DMS153 treated with DMSO at 0.1 percent for 48 hours (cell line): ENCODE data around the gene TRIM69.
"Not testable (repeated sequence)": the region's sequence is repeated elsewhere in the genome, so short reads cannot be mapped to it uniquely, and the experiment has no call there.

Source experiments
- DNase-seq: peaks from one replicate; lab custom pipeline; 2025; ENCODE audit not compliant: unreplicated experiment; lab: John Stamatoyannopoulos, UW

The TRIM69 gene

DNA sequence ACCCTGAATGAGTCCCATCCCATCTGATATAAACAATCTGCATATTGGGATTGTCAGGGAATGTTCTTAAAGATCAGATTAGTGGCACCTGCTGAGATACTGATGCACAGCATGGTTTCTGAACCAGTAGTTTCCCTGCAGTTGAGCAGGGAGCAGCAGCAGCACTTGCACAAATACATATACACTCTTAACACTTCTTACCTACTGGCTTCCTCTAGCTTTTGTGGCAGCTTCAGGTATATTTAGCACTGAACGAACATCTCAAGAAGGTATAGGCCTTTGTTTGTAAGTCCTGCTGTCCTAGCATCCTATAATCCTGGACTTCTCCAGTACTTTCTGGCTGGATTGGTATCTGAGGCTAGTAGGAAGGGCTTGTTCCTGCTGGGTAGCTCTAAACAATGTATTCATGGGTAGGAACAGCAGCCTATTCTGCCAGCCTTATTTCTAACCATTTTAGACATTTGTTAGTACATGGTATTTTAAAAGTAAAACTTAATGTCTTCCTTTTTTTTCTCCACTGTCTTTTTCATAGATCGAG is 20.5 kb upstream of the TRIM69 start:
- DNase-seq, result no peak

- no peak for DNase-seq
Observed at GRCh38 chr15:44716983-44717602, 19.2 kb upstream of the TRIM69 start.

DNA sequence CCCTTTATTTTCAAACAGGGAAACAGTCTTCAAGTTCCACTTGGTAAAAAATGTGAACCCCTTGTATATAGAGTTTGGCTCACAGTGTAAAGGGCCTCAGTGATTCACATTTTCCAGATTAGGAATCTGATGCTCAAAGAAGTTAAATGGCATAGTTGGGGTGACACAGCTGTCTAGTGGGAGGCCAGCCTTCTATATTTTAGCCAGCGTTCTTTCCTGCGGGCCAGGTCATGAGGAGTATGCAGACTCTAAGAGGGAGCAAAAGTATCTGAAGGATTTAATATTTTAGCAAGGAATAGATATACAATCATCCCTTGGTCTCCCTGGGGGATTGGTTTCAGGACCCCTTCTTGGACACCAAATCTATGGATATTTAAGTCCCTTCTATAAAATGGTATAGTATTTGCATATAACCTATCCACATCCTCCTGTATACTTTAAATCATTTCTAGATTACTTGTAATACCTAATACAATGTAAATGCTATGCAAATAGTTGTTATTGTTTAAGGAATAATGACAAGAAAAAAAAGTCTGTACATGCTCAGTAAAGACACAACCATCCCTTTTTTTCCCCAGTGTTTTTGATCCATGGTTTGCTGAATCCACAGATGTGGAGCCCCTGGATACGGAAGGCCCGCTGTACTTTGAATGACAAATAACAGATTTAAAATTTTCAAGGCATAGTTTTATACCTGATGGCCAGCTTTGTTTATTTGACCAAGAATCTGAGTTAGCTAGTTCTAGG is 18.0 kb upstream of the TRIM69 start:
- DNase-seq, result no peak

DNA sequence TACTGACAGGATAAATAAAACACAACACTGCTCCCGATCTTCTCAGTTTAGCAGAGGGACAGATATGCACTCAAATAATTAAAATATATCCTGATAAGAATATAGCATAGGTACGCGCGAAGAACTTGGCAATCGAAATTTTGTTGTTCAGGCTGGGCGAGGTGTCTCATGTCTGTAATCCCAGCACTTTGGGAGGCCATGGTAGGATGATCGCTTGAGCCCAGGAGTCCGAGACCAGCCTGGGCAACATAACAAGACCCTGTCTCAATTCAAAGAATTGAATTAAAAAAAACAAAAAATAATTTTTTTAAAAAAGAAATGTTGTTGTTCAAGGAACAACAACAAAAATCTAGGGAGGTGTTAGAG is 17.4 kb upstream of the TRIM69 start:
- no peak for DNase-seq

GRCh38 chr15:44719293-44719999 is 16.9 kb upstream of the TRIM69 start:
- DNase-seq, result no peak

DNA sequence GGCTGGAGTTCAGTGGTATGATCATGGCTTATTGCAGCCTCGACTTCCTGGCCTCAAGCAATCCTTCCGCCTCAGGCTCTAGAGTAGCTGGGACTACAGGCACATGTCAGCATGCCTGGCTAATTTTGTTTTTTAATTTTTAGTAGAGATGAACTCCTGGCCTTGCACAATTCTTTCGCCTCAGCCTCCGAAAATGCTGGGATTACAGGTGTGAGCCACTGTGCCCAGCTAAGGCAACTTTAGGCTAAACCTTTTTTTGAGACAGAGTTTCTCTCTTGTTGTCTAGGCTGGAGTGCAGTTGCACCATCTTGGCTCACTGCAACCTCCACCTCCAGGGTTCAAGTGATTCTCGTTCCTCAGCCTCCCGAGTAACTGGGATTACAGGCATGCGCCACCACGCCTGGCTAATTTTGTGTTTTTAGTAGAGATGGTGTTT is 16.3 kb upstream of the TRIM69 start:
- DNase-seq, result not testable (repeated sequence)

DNA sequence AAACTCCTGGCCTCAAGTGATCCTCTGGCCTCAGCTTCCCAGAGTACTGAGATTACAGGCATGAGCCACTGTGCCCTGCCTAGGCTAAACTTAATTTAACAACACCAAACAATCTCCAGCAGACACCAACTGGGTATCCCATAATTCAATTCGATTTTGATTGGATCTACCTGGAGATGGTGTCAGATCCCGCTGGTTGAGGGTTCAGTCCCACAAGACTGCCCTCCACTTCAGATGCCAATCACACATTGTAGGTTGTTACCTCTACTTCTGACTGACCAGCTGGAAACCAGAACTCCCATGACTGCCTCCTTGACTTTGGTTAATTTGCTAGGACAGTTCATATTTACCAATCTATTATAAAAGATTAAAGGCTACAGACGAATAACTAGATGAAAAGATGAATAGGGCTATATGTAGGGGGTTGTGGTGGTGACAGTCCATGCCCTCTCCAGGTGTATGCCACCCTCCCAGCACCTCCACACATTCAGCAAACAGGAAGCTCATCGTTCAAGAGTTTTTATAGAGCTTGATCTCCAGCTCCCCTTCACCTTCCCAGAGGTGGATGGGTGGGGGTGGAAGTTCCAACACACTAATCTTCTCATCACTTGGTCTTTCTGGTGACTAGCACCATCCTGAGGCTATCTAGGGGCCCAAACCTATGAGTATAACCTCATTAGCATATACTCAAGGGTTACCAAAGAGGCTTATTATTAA is 15.7 kb upstream of the TRIM69 start:
- no peak for DNase-seq

DNA sequence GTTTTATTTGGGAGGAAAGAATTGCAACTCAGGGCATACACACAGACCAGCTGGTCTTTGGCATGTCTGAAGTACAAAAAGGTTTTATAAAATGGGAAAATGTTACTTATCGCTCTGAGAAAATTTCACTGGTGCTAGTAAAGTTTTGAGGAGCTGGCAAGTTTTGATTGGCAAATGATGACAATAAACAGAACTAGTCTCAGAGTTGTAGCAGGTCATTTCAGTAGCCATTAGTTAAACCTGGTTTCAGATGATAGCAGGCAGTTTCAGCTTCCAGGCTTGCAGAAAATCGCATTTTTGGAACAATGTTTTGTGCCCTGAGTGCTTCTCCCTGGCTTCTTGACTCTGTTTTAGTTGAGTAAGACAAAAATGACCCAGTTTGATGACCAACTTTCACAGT is 14.3 kb upstream of the TRIM69 start:
- no peak for DNase-seq

- DNase-seq, result no peak
Observed at GRCh38 chr15:44726136-44726535, 10.2 kb upstream of the TRIM69 start.

GRCh38 chr15:44726568-44727484 is 9.5 kb upstream of the TRIM69 start:
- DNase-seq, result no peak

DNA sequence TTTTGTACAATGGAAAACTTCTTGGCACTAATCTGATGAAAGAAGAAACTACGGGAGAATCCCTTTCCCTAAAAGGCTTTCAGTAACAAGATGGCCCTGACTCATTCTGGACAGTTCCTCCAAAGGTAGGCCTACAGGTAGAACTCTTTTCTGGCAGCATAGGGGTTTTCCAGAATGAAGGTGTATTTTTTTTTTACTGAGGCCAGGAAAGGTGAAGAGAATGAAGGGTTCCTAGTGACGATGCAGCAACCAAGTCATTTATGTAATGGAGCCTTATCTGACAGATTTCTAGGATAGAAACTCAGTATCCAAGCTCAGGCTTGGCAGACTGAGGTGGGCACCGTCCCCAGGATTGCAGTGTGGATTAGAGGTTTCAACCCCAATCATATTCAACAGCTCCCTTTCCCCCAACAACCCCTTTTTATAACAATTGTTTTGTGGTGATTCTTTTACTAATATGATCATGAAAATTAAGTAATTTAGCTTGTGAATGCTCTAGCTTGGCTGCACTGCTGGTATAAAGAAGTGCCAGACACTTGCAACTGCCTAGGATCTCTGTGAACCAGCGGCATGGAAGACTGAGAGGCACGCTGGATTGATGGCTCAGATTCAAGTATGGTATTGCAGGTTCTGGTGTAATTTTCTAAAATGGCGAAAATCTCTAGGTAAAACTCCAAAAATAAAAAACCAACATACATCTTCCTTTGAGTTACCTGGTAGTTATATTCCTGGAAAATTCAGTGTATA is 8.7 kb upstream of the TRIM69 start:
- no peak for DNase-seq

DNA sequence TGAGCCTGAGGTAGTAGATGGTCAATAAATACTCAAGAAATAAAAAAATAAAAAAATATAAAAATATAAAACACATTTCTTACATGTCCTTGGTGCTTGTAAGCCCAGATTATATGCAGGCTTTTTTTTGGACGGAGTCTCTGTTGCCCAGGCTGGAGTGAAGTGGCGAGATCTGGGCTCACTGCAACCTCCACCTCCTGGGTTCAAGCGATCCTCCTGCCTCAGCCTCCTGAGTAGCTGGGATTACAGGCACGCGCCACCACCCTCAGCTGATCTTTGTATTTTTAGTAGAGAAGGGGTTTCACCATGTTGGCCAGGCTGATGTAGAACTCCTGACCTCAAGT is 8.1 kb upstream of the TRIM69 start:
- not testable (repeated sequence) for DNase-seq

GRCh38 chr15:44728576-44729407 is 7.5 kb upstream of the TRIM69 start:
- DNase-seq, result peak; percentile 85

- no peak for DNase-seq
Observed at GRCh38 chr15:44729408-44730127, 6.8 kb upstream of the TRIM69 start.

DNA sequence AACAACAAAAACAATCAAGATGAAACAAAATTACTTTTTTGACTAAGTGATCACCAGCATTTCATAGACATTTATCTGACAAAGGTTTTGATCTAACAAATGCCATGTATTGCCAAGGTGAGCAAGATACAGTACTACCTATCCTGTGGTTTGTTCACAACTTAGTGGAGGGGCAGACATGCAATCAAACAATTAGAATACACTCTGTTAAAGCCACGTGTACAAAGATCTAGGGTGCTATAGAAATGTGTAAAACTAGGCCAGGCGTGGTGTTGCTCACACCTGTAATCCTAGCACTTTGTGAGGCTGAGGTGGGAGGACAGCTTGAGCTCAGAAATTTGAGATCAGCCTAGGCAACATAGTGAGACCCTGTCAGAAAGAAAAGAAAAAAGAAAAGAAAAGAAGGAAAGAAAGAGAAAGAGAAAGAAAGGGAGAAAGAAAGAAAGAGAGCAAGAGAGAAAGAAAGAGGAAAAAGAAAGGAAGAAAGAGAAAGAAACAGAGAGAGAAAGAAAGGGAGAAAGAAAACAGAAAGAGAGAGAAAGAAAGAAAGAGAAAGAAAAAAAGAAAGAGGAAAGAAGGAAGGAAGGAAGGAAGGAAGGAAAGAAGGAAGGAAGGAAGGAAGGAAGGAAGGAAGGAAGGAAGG is 1.4 kb upstream of the TRIM69 start:
- DNase-seq, result no peak

DNA sequence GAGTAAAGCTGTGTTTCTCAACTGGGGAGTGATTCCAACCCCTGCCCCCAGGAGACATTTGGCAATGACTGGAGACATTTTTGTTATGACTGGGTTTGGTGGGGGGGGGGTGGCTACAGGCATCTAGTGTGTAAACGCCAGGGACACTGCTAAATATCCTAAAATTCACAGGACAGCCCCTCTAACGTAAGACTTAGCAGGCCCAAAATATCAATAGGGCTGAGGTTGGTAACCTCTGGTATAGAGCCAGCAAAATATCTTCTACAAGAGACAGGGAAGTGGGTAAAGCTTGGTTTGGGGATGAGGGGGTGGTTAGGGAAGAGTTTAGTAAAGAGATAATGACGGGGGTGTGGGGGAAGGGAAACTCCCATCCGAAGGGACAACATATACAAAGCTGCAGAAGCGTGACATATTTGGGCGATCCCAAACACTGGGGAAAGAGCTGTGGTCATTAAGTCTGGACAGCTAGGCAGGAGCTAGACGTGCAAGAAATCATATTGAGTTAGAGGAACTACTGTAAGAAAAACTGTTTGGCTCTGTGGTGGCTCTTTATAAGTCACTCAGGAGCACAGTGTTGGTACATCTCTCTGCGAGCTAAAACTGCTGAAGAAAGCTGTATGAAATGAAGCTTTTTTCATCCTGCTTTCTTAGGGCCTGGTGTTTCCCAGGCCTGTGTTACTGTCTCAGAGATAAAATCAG is 697 bp upstream of the TRIM69 start:
- no peak for DNase-seq

GRCh38 chr15:44738340-44738984 is 2.1 kb downstream of the TRIM69 start:
- DNase-seq, result peak; percentile 14
